ENCODE data around the gene MARCHF5.

DNA sequence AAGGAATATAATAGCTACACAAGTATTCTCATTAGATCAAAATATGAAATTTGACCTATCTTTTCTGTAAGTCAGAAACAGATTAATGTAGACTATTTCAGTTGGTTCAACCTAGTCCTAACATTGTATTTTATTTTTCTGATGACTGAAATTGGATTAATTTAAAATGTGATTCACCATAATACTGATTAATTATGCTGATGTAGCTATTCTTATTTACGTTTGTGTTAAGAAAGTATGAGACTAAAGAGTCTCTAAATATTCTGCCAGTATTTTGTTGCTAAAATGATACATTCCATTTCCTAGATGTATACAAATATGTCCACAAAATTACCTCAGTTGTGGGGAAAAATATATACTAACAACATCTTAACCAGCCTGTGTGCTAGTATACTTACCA lies 18.3 kb downstream of the MARCHF5 start:
- TF ChIP-seq CTCF (IDR thresholded peaks at IDR 0.05; ENCODE audit: extremely low read depth in 1 of 2, insufficient read depth in 1 of 2, low read depth in 1 of 2, low read length in 2 of 2) (no peak), POLR2A (IDR thresholded peaks at IDR 0.05; ENCODE audit: low read depth, low read length) (no peak), JUN (IDR thresholded peaks at IDR 0.05; ENCODE audit: borderline replicate concordance, insufficient read depth, insufficient read length, low read depth) (no peak), FOS (IDR thresholded peaks at IDR 0.05; ENCODE audit: borderline replicate concordance, insufficient read depth, low read length) (no peak), EZH2 (IDR thresholded peaks at IDR 0.05; ENCODE audit: borderline replicate concordance, low read depth, low read length, severe bottlenecking) (no peak), MYC (IDR thresholded peaks at IDR 0.05; ENCODE audit: low read depth, low read length) (no peak), GATA2 (IDR thresholded peaks at IDR 0.05; ENCODE audit: insufficient read depth, insufficient read length, low read depth, low read length) (no peak), POLR2AphosphoS5 (IDR thresholded peaks at IDR 0.05; ENCODE audit: insufficient read depth, low read depth, low read length) (no peak)
- TF ChIP-seq, protein P1, sequence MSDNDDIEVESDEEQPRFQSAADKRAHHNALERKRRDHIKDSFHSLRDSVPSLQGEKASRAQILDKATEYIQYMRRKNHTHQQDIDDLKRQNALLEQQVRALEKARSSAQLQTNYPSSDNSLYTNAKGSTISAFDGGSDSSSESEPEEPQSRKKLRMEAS (IDR thresholded peaks at IDR 0.05; ENCODE audit: insufficient read depth, insufficient read length): no peak

Measured in endothelial cell of umbilical vein (primary cell).